GM12874 (cell line): ENCODE results near the gene SLC39A9.

Source experiments
- CTCF ChIP-seq: IDR thresholded peaks from 2 replicates; pipeline ENCODE4 v1.5.1; 2011; ENCODE audit warnings: low read depth, mild to moderate bottlenecking, control low read depth, low read length, moderate library complexity; ENCODE audit not compliant: insufficient read depth

Gene SLC39A9

GRCh38 chr14:69398053-69398817, at the start of gene SLC39A9, which contains the start of gene ERH:
Gene SLC39A9, plus strand, starts transcription at chr14:69398692. Its CDS starts 678 bp downstream, at chr14:69399370.
Gene ERH, minus strand, starts transcription at chr14:69398299. Its CDS starts 66 bp downstream, at chr14:69398233.
- TF ChIP-seq CTCF, result no peak

- TF ChIP-seq CTCF, result no peak
Measured at GRCh38 chr14:69349091-69349777, 49.3 kb upstream of the SLC39A9 start.

GRCh38 chr14:69350892-69351291, 47.6 kb upstream of the SLC39A9 start:
- TF ChIP-seq CTCF, result no peak

- no peak for TF ChIP-seq CTCF
Measured at GRCh38 chr14:69351385-69351784, 47.1 kb upstream of the SLC39A9 start.

GRCh38 chr14:69351911-69352310, 46.6 kb upstream of the SLC39A9 start:
- no peak for TF ChIP-seq CTCF

- no peak for TF ChIP-seq CTCF
Measured at GRCh38 chr14:69353168-69353567, 45.3 kb upstream of the SLC39A9 start.

GRCh38 chr14:69354383-69355153, 43.9 kb upstream of the SLC39A9 start:
- TF ChIP-seq CTCF, result no peak
